CD4-positive, CD25-positive, alpha-beta regulatory T cell (primary cell): ENCODE measurements around the gene TLR4. TPM values are rescaled to one million over a fixed set of nuclear protein-coding genes. Genes with fewer than 3 reads are reported as not detected.

Experiments
- ATAC-seq, 2 donors: fragments of 150-1000 bp; cut with Tn5 transposase; one replicate each; pipeline ENCODE4 v1.10.0; 2021; ENCODE audit warnings: low read depth in 2 of 2, moderate number of reproducible peaks in 2 of 2, moderate library complexity in 1 of 2
- DNase-seq, 3 donors: peaks; one replicate each; pipeline versions ENCODE4 v3.0.0 to v3.0.0-alpha.2; 2012 to 2022; ENCODE audit warnings: mixed read lengths in 1 of 3
- H3K27ac ChIP-seq: one replicate; pipeline ENCODE4 v1.7.0; 2013; ENCODE audit warnings: mild to moderate bottlenecking, low read length; ENCODE audit not compliant: insufficient read depth, poor library complexity, severe bottlenecking
- H3K27me3 ChIP-seq: one replicate; pipeline ENCODE4 v1.7.0; 2013; ENCODE audit warnings: low read length; ENCODE audit not compliant: control insufficient read depth, insufficient read depth
- H3K36me3 ChIP-seq: one replicate; pipeline ENCODE4 v1.7.0; 2013; ENCODE audit warnings: mild to moderate bottlenecking, low read length, moderate library complexity; ENCODE audit not compliant: control insufficient read depth, insufficient read depth
- H3K4me1 ChIP-seq: 2 replicates; pipeline ENCODE4 v1.7.0; 2013; ENCODE audit warnings: mild to moderate bottlenecking, low read length; ENCODE audit not compliant: insufficient read depth, control insufficient read depth, poor library complexity, severe bottlenecking
- H3K4me3 ChIP-seq: one replicate; pipeline ENCODE4 v1.7.0; 2013; ENCODE audit warnings: low read depth, mild to moderate bottlenecking, low read length, moderate library complexity
- H3K9me3 ChIP-seq, 2 experiments: 1 replicate in 1 of 2; 2 replicates in 1 of 2; pipeline ENCODE4 v1.7.0; 2013; ENCODE audit warnings: low read length in 2 of 2, mild to moderate bottlenecking in 1 of 2, moderate library complexity in 1 of 2; ENCODE audit not compliant: control insufficient read depth in 2 of 2
- H3K27ac Mint-ChIP-seq, 3 donors: one replicate each; pipeline ENCODE4 v1.8.0; 2020 to 2022; ENCODE audit warnings: mild to moderate bottlenecking in 3 of 3, mixed read lengths in 3 of 3, moderate library complexity in 2 of 3
- H3K27me3 Mint-ChIP-seq: one replicate; pipeline ENCODE4 v1.8.0; 2022; ENCODE audit warnings: mild to moderate bottlenecking, mixed read lengths
- H3K36me3 Mint-ChIP-seq: one replicate; pipeline ENCODE4 v1.8.0; 2020; ENCODE audit warnings: mixed read lengths
- H3K4me1 Mint-ChIP-seq, 4 donors: one replicate each; pipeline ENCODE4 v1.8.0; 2020 to 2022; ENCODE audit warnings: mixed read lengths in 4 of 4, mild to moderate bottlenecking in 1 of 4
- H3K4me3 Mint-ChIP-seq, 4 donors: one replicate each; pipeline ENCODE4 v1.8.0; 2020 to 2022; ENCODE audit warnings: mild to moderate bottlenecking in 4 of 4, mixed read lengths in 4 of 4, moderate library complexity in 3 of 4
- H3K9me3 Mint-ChIP-seq, 7 donors: one replicate each; pipeline ENCODE4 v1.8.0; 2020 to 2022; ENCODE audit warnings: mixed read lengths in 7 of 7, mild to moderate bottlenecking in 3 of 7, moderate library complexity in 2 of 7
- polyA plus RNA-seq, 4 donors: library from polyadenylated mRNA; unstranded; fragments of 300-500 nt; fragmentation: Illumina TruSeq; gene quantifications; one replicate each; pipeline ENCODE4 v1.2.3, GENCODE V29; 2021
- total RNA-seq: library from RNA; stranded (reverse); gene quantifications from one replicate; pipeline ENCODE4 v1.2.3, GENCODE V29; 2022

The TLR4 gene
- total RNA-seq (0.07 TPM), polyA plus RNA-seq (under 1 TPM in 1 of 4 donors, not detected in 3; 0.13 TPM)

GRCh38 chr9:117704024-117704575, at the start of gene TLR4:
TLR4 (plus strand) TSS chr9:117704403; CDS start chr9:117704473, 70 bp downstream.
- DNase-seq (peak in 1 of 3 donors; percentile 2), ATAC-seq (peak; percentile 46 to 56)
- Histone ChIP-seq H3K27me3 (no peaks in the 10 kb centered on the region), H3K4me3 (no peak within 1 kb of the TSS), H3K4me1 (no peaks in the 10 kb centered on the region), H3K9me3 (no peaks in the 10 kb centered on the region), H3K36me3 (no peaks in the 10 kb centered on the region), H3K27ac (no peak within 1 kb of the TSS)
- H3K36me3 Mint-ChIP-seq: no peaks in the 10 kb centered on the region
- H3K9me3 Mint-ChIP-seq: peaks cover 0 to 11% (median 0%) of the 10 kb centered on the region in 7 donors
- no peak within 1 kb of the TSS for H3K4me3 Mint-ChIP-seq
- H3K4me1 Mint-ChIP-seq: no peaks in the 10 kb centered on the region
- H3K27ac Mint-ChIP-seq: no peak within 1 kb of the TSS
- H3K27me3 Mint-ChIP-seq: no peaks in the 10 kb centered on the region

- no peak overlapping the region for H3K4me3 Mint-ChIP-seq
- H3K36me3 Mint-ChIP-seq: no peaks in the 10 kb centered on the region
- Histone ChIP-seq H3K27me3 (no peaks in the 10 kb centered on the region), H3K9me3 (no peaks in the 10 kb centered on the region), H3K4me3 (no peak overlapping the region), H3K27ac (no peak overlapping the region), H3K4me1 (no peaks in the 10 kb centered on the region), H3K36me3 (no peaks in the 10 kb centered on the region)
- no peaks in the 10 kb centered on the region for H3K4me1 Mint-ChIP-seq
- peaks cover 0 to 6% (median 2%) of the 10 kb centered on the region in 7 donors for H3K9me3 Mint-ChIP-seq
- DNase-seq (no peak), ATAC-seq (no peak)
- no peaks in the 10 kb centered on the region for H3K27me3 Mint-ChIP-seq
- H3K27ac Mint-ChIP-seq: peak overlapping the region in 1 of 3 donors; percentile 1
Measured at GRCh38 chr9:117656002-117656401, 48.2 kb upstream of the TLR4 start.

GRCh38 chr9:117662651-117663050, 41.6 kb upstream of the TLR4 start:
- no peaks in the 10 kb centered on the region for H3K9me3 ChIP-seq
- Mint-ChIP-seq H3K4me1 (no peaks in the 10 kb centered on the region), H3K36me3 (no peaks in the 10 kb centered on the region), H3K9me3 (peaks cover 2 to 9% (median 4%) of the 10 kb centered on the region in 7 donors), H3K27ac (no peak overlapping the region), H3K27me3 (no peaks in the 10 kb centered on the region), H3K4me3 (no peak overlapping the region)
- H3K4me3 ChIP-seq: no peak overlapping the region
- no peak overlapping the region for H3K27ac ChIP-seq
- no peaks in the 10 kb centered on the region for H3K27me3 ChIP-seq
- no peak for DNase-seq
- H3K4me1 ChIP-seq: no peaks in the 10 kb centered on the region
- no peak for ATAC-seq
- no peaks in the 10 kb centered on the region for H3K36me3 ChIP-seq

GRCh38 chr9:117664419-117664818, 39.8 kb upstream of the TLR4 start:
- Histone ChIP-seq H3K27me3 (no peaks in the 10 kb centered on the region), H3K4me3 (no peak overlapping the region), H3K4me1 (no peaks in the 10 kb centered on the region), H3K27ac (no peak overlapping the region), H3K36me3 (no peaks in the 10 kb centered on the region), H3K9me3 (no peaks in the 10 kb centered on the region)
- H3K27me3 Mint-ChIP-seq: no peaks in the 10 kb centered on the region
- DNase-seq: no peak
- no peak overlapping the region for H3K4me3 Mint-ChIP-seq
- no peak for ATAC-seq
- H3K27ac Mint-ChIP-seq: no peak overlapping the region
- no peaks in the 10 kb centered on the region for H3K36me3 Mint-ChIP-seq
- H3K9me3 Mint-ChIP-seq: peaks cover 2 to 9% (median 4%) of the 10 kb centered on the region in 7 donors
- no peaks in the 10 kb centered on the region for H3K4me1 Mint-ChIP-seq

GRCh38 chr9:117665601-117666385, 38.4 kb upstream of the TLR4 start:
- no peaks in the 10 kb centered on the region for H3K4me1 Mint-ChIP-seq
- no peaks in the 10 kb centered on the region for H3K36me3 Mint-ChIP-seq
- H3K27me3 ChIP-seq: no peaks in the 10 kb centered on the region
- H3K4me1 ChIP-seq: no peaks in the 10 kb centered on the region
- H3K27ac Mint-ChIP-seq: no peak overlapping the region
- no peak overlapping the region for H3K4me3 ChIP-seq
- no peaks in the 10 kb centered on the region for H3K9me3 ChIP-seq
- DNase-seq (no peak), ATAC-seq (no peak)
- H3K9me3 Mint-ChIP-seq: peaks cover 0 to 5% (median 3%) of the 10 kb centered on the region in 7 donors
- H3K27ac ChIP-seq: no peak overlapping the region
- no peaks in the 10 kb centered on the region for H3K36me3 ChIP-seq
- no peaks in the 10 kb centered on the region for H3K27me3 Mint-ChIP-seq
- H3K4me3 Mint-ChIP-seq: no peak overlapping the region

GRCh38 chr9:117671468-117671867, 32.7 kb upstream of the TLR4 start:
- Histone ChIP-seq H3K36me3 (no peaks in the 10 kb centered on the region), H3K4me3 (no peak overlapping the region), H3K9me3 (no peaks in the 10 kb centered on the region), H3K27ac (no peak overlapping the region), H3K27me3 (no peaks in the 10 kb centered on the region), H3K4me1 (no peaks in the 10 kb centered on the region)
- Mint-ChIP-seq H3K4me1 (no peaks in the 10 kb centered on the region), H3K4me3 (no peak overlapping the region), H3K27me3 (no peaks in the 10 kb centered on the region), H3K27ac (no peak overlapping the region), H3K9me3 (peaks cover 0 to 7% (median 2%) of the 10 kb centered on the region in 7 donors), H3K36me3 (no peaks in the 10 kb centered on the region)
- DNase-seq: no peak
- ATAC-seq: no peak

GRCh38 chr9:117672369-117672768, 31.8 kb upstream of the TLR4 start:
- no peaks in the 10 kb centered on the region for H3K4me1 Mint-ChIP-seq
- peaks cover 0 to 7% (median 1%) of the 10 kb centered on the region in 7 donors for H3K9me3 Mint-ChIP-seq
- Histone ChIP-seq H3K4me3 (no peak overlapping the region), H3K27ac (no peak overlapping the region), H3K9me3 (no peaks in the 10 kb centered on the region), H3K4me1 (no peaks in the 10 kb centered on the region), H3K27me3 (no peaks in the 10 kb centered on the region), H3K36me3 (no peaks in the 10 kb centered on the region)
- no peak for ATAC-seq
- H3K27me3 Mint-ChIP-seq: no peaks in the 10 kb centered on the region
- H3K27ac Mint-ChIP-seq: no peak overlapping the region
- H3K36me3 Mint-ChIP-seq: no peaks in the 10 kb centered on the region
- DNase-seq: no peak
- no peak overlapping the region for H3K4me3 Mint-ChIP-seq

GRCh38 chr9:117677572-117677971, 26.6 kb upstream of the TLR4 start:
- no peaks in the 10 kb centered on the region for H3K36me3 Mint-ChIP-seq
- H3K27me3 Mint-ChIP-seq: no peaks in the 10 kb centered on the region
- Histone ChIP-seq H3K4me1 (no peaks in the 10 kb centered on the region), H3K27me3 (no peaks in the 10 kb centered on the region), H3K9me3 (no peaks in the 10 kb centered on the region), H3K27ac (no peak overlapping the region), H3K36me3 (no peaks in the 10 kb centered on the region), H3K4me3 (no peak overlapping the region)
- no peak for DNase-seq
- H3K9me3 Mint-ChIP-seq: peaks cover 0 to 5% (median 2%) of the 10 kb centered on the region in 7 donors
- no peak overlapping the region for H3K4me3 Mint-ChIP-seq
- ATAC-seq: no peak
- no peaks in the 10 kb centered on the region for H3K4me1 Mint-ChIP-seq
- no peak overlapping the region for H3K27ac Mint-ChIP-seq
